Heart left ventricle (tissue), 16 donors: ENCODE results near the gene DPPA3. TPM values are rescaled to one million over a fixed set of nuclear protein-coding genes. Genes with fewer than 3 reads are reported as not detected.

Experiments
- ATAC-seq, 4 donors: fragments of 200-7000 bp; cut with Tn5 transposase; one replicate each; pipeline ENCODE4 v1.9.1; 2020 to 2022; ENCODE audit warnings: moderate library complexity in 4 of 4, mild to moderate bottlenecking in 3 of 4, moderate number of reproducible peaks in 1 of 4
- DNase-seq, 5 donors: peaks; one replicate each; pipeline ENCODE4 v3.0.0-alpha.2; 2020
- H3K27ac ChIP-seq, 12 donors: fragments of 200-600 bp; sonication (generic) in 4 of 12; one replicate each; pipeline versions ENCODE4 v1.5.0 to v1.8.0; 2016 to 2022; ENCODE audit warnings: mild to moderate bottlenecking in 2 of 12
- H3K27me3 ChIP-seq, 9 donors: fragments of 200-600 bp; sonication (generic) in 2 of 9; one replicate each; pipeline versions ENCODE4 v1.5.1 to v1.8.0; 2016 to 2022; ENCODE audit warnings: mild to moderate bottlenecking in 3 of 9
- H3K36me3 ChIP-seq, 9 donors: fragments of 200-600 bp; sonication (generic) in 2 of 9; one replicate each; pipeline versions ENCODE4 v1.5.0 to v1.8.0; 2018 to 2022; ENCODE audit warnings: mild to moderate bottlenecking in 2 of 9
- H3K4me1 ChIP-seq, 12 donors: fragments of 200-600 bp; sonication (generic) in 4 of 12; one replicate each; pipeline versions ENCODE4 v1.5.0 to v1.8.0; 2016 to 2022; ENCODE audit warnings: mild to moderate bottlenecking in 3 of 12
- H3K4me3 ChIP-seq, 12 donors: fragments of 200-600 bp; sonication (generic) in 4 of 12; one replicate each; pipeline versions ENCODE4 v1.5.0 to v1.8.0; 2017 to 2022; ENCODE audit warnings: mild to moderate bottlenecking in 9 of 12, moderate library complexity in 4 of 12
- H3K9me3 ChIP-seq, 12 donors: fragments of 200-600 bp; sonication (generic) in 4 of 12; one replicate each; pipeline versions ENCODE4 v1.5.0 to v1.8.0; 2016 to 2022; ENCODE audit warnings: mild to moderate bottlenecking in 1 of 12
- CTCF ChIP-seq, 12 donors: fragments of 200-600 bp; sonication (generic) in 4 of 12; IDR thresholded peaks; one replicate each; pipeline versions ENCODE4 v1.5.0 to v1.8.0; 2018 to 2022; ENCODE audit warnings: antibody characterized with exemption in 12 of 12, mild to moderate bottlenecking in 5 of 12
- POLR2A ChIP-seq, 2 donors: fragments of 450-650 bp; IDR thresholded peaks; one replicate each; pipeline ENCODE4 v1.6.1; 2017; ENCODE audit warnings: antibody characterized with exemption in 2 of 2, mild to moderate bottlenecking in 2 of 2, moderate library complexity in 2 of 2
- whole genome bisulfite sequencing, 4 donors: extraction: QIAGEN DNeasy Blood & Tissue Kit in 2 of 4; methylation state at CpG; one replicate each; pipeline versions ENCODE4 v1.1.5 to v1.1.7; 2013 to 2018; 5-methylcytosine and 5-hydroxymethylcytosine counted together
- intact Hi-C, 10 donors: fragments of 100-400 bp; cut with DNase I; formaldehyde crosslinking; loops; one replicate each; pipeline versions ENCODE4 v1.11.1 to v1.14.2; 2022
- polyA plus RNA-seq, 2 donors: library from polyadenylated mRNA; stranded (reverse); fragments of 200-250 nt; gene quantifications; one replicate each; pipeline ENCODE4 v1.2.3, GENCODE V29; 2013
- total RNA-seq, 9 donors: library from RNA; depleted of rRNA in 2 of 9; stranded (reverse); fragments of >200 nt in 2 of 9; fragmentation: NEBNext Ultra II Directional in 3 of 9; extraction: Animal tissue kit (Norgen Biotek cat#: 25700) in 3 of 9; gene quantifications; one replicate each; pipeline versions ENCODE4 v1.1.0 to v1.2.4, GENCODE V29; 2016 to 2023
- donor health status: ischemic (EF 13 %, LVEDD 7.1; RV severe dilation, severe dysfunction).
- donor health status: healthy with polysubstance abuse.
- donor health status: DM: no; HTN: yes; CAD: no.
- donor health status: DM: no; HTN: no; CAD: no.
- donor health status: ischemic (EF 25% LVEDD 6.9; RV normal size, moderate dysfunction).
- donor health status: ischemic (EF 25% LVEDD 5.7; RV mildly dilated, moderate dysfunction).
- donor health status: healthy.
- donor health status: DM: yes; HTN: yes; CAD: no.
- donor health status: ischemic (EF 35%, LVEDD 5.7; RV mildly dilated, moderate dysfunction).
- donor health status: nonischemic (EF 11% LVEDD 7.7; RV severe dilation, severe dysfunction).
- donor health status: DM: yes; HTN: yes; CAD: no.
- donor health status: PGD.
- donor health status: ischemic (EF 29% LVEDD 5.4; RV normal size, mild dysfunction).
- donor health status: nonischemic (EF 23%, LVEDD 6.1; RV moderate dilation, normal function).

Gene DPPA3
- total and polyA plus RNA-seq, 11 donors, result not detected

DNA sequence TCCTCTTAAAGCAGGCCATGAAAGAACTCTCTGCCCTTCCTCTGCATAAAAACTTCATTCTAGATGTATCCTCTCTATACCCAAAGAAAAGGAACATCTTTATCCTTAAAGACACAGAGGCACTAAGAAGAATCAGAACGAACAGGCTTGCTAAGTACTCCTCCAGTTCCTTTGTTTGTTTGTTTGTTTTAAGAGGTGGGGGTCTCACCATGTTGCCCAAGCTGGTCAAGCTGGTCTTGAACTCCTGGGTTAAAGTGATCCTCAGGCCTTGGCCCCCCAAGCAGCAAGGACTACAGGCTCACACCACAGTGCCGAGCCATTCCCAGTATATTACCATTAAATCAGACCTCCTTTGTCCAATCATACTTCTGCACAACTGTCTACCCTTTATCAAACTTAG, 29.7 kb upstream of the DPPA3 start:
- Histone ChIP-seq H3K27ac (no peak overlapping the region), H3K9me3 (no peaks in the 10 kb centered on the region), H3K36me3 (no peaks in the 10 kb centered on the region), H3K27me3 (no peaks in the 10 kb centered on the region), H3K4me1 (peaks cover 0 to 3% (median 0%) of the 10 kb centered on the region in 12 donors), H3K4me3 (no peak overlapping the region)
- intact Hi-C loops, result no loop called here
- no peak for DNase-seq
- WGBS, 4 donors, result 56 to 76% (median 63%) methylated on average over 2 of the region's 2 CpGs
- no peak for ATAC-seq
- TF ChIP-seq CTCF (IDR thresholded peaks at IDR 0.05), result no peak
- TF ChIP-seq POLR2A (IDR thresholded peaks at IDR 0.05), result no peak

DNA sequence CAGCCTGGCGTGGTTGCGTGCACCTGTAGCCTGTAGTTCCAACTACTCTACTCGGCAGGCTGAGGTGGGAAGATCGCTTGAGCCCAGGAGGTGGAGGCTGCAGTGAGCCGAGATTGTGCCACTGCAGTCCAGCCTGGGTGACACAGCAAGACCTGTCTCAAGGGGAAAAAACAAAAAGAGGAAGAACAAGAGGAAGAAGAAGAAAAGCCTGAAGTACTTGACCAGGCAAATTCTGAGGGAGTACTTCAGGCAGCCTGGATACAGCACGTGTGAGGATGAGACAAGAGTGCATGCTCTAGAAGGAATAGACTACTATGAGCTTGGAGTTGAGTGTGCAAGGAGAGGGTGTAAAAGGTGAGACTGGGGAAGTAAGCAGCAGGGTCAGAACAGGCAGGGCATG, 17.4 kb upstream of the DPPA3 start:
- ATAC-seq, result peak in 1 of 4 donors; percentile 36
- intact Hi-C loops, result no loop called here
- no peak overlapping the region for H3K4me3 ChIP-seq
- H3K4me1 ChIP-seq, result peaks cover 0 to 16% (median 5%) of the 10 kb centered on the region in 12 donors
- no peak for DNase-seq
- H3K9me3 ChIP-seq, result no peaks in the 10 kb centered on the region
- H3K27ac ChIP-seq, result no peak overlapping the region
- no peaks in the 10 kb centered on the region for H3K36me3 ChIP-seq
- no peak for TF ChIP-seq POLR2A (IDR thresholded peaks at IDR 0.05)
- no peak for TF ChIP-seq CTCF (IDR thresholded peaks at IDR 0.05)
- H3K27me3 ChIP-seq, result peaks cover 0 to 3% (median 0%) of the 10 kb centered on the region in 9 donors
- 73 to 86% (median 83%) methylated on average over 6 of the region's 6 CpGs for WGBS, 4 donors

DNA sequence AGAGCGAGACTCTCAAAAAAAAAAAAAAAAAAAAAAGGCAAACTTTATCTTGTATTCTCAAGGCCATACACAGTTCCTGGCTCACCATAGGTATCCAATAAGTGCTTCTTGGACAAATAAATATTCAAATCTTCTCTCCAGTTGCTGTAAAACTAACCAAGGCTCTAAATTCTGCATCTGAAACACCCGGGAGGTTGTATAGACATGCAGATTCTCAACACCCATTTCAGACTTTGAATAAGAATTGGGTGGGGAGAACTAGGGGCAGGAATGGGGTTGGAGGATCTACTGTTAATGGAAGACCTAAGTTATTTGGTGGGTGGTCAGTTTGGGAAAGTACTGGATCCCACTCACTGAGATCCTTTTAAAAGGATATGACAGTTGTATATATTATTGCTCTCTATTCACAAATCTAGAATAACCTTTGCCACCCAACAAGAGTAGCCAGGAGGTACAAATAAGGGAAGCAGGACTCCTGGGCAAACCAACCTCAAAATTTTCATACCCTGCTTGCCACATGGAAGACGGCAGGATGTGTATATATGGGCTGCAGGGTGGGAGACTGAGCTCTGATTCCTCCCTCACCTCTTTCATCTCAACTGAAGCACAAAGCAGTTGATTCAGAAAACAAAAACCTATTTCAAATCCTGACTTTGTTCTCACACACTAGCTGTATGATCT, 16.5 kb upstream of the DPPA3 start:
- TF ChIP-seq CTCF (IDR thresholded peaks at IDR 0.05) (no peak), POLR2A (IDR thresholded peaks at IDR 0.05) (no peak)
- WGBS, 4 donors, result 55 to 68% (median 61%) methylated on average over 3 of the region's 3 CpGs
- peaks cover 0 to 16% (median 5%) of the 10 kb centered on the region in 12 donors for H3K4me1 ChIP-seq
- intact Hi-C loops, result no loop called here
- peaks cover 0 to 3% (median 0%) of the 10 kb centered on the region in 9 donors for H3K27me3 ChIP-seq
- ATAC-seq (no peak), DNase-seq (no peak)
- peak overlapping the region in 2 of 12 donors; percentile 9 to 14 for H3K27ac ChIP-seq
- no peak overlapping the region for H3K4me3 ChIP-seq
- H3K9me3 ChIP-seq, result no peaks in the 10 kb centered on the region
- H3K36me3 ChIP-seq, result no peaks in the 10 kb centered on the region

GRCh38 chr12:7695237-7695560, 16.0 kb upstream of the DPPA3 start:
- intact Hi-C loops, result no loop called here
- Histone ChIP-seq H3K27ac (peak overlapping the region in 3 of 12 donors; percentile 21 to 58 (median 24)), H3K36me3 (no peaks in the 10 kb centered on the region), H3K4me3 (peak overlapping the region in 2 of 12 donors; percentile 5 to 14), H3K9me3 (no peaks in the 10 kb centered on the region), H3K4me1 (peaks cover 0 to 16% (median 5%) of the 10 kb centered on the region in 12 donors), H3K27me3 (peaks cover 0 to 3% (median 0%) of the 10 kb centered on the region in 9 donors)
- ATAC-seq (peak; percentile 24 to 85 (median 52)), DNase-seq (no peak)
- no peak for TF ChIP-seq CTCF (IDR thresholded peaks at IDR 0.05)
- no peak for TF ChIP-seq POLR2A (IDR thresholded peaks at IDR 0.05)
- 10 to 20% (median 14%) methylated on average over 10 of the region's 10 CpGs for WGBS, 4 donors
